Forelimb muscle (tissue), 1 donor: Measurements from ENCODE around the gene RFTN1. TPM values are rescaled to one million over a fixed set of nuclear protein-coding genes. Genes with fewer than 3 reads are reported as not detected.

Experiments
- DNase-seq: peaks from one replicate; pipeline ENCODE4 v3.0.0-alpha.2; 2013; ENCODE audit warnings: low read depth
- polyA plus RNA-seq: library from polyadenylated mRNA; unstranded; fragments of 120-200 nt; gene quantifications from one replicate; pipeline ENCODE4 v1.2.1, GENCODE V29; 2013; ENCODE audit not compliant: insufficient read length

RFTN1 gene, protein sequence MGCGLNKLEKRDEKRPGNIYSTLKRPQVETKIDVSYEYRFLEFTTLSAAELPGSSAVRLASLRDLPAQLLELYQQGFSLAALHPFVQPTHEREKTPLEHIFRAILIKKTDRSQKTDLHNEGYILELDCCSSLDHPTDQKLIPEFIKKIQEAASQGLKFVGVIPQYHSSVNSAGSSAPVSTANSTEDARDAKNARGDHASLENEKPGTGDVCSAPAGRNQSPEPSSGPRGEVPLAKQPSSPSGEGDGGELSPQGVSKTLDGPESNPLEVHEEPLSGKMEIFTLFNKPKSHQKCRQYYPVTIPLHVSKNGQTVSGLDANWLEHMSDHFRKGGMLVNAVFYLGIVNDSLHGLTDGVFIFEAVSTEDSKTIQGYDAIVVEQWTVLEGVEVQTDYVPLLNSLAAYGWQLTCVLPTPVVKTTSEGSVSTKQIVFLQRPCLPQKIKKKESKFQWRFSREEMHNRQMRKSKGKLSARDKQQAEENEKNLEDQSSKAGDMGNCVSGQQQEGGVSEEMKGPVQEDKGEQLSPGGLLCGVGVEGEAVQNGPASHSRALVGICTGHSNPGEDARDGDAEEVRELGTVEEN
- 12.1 TPM for polyA plus RNA-seq

DNA sequence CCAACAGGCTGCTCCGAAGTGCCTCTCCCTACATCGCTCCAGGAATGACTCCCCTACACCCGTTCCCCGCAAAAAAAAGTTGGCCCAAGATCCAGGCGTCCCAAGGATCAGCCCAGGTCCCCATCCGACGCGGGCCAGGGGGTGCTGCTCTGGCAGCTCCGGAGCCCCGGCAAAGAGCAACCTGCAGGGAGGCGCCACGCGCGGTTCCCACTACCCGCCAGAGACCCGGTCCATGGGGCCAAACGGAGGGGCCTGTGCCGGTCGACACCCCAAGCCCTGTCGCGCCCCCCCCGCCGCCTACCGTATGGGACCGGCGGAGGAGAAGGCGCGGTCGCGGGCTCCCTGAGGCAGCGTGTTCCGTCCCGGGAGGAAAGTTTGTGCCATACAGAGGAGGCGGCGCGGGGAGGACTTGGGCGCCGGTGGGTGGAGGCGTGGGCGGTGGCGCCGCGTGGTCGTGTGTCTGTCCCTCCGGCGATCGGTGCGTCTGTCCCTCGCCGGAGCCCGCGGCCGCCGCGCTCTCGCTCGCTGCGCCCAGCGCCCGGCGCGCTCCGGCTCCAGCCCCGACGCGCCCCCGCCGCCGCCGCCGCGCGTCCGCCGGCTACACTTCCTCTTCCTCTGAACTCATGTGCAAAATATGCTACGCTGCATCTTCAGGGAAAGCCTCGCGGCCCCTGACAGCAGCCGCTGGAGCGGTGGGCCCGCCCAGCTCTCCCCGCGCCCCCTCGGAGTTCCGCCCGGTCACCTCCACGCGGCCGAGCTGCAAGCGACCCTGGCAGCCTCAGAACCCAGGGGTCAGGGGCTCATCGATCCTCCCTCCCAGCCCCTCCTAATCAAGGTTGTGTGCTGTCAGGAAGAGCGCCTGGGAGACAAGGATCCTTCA lies at the start of gene RFTN1:
TSS of gene RFTN1 (minus strand) at position 559 of the 880 bp plus-strand sequence. CDS start 19,830 bp downstream, outside the sequence.
- DNase-seq = no peak

DNA sequence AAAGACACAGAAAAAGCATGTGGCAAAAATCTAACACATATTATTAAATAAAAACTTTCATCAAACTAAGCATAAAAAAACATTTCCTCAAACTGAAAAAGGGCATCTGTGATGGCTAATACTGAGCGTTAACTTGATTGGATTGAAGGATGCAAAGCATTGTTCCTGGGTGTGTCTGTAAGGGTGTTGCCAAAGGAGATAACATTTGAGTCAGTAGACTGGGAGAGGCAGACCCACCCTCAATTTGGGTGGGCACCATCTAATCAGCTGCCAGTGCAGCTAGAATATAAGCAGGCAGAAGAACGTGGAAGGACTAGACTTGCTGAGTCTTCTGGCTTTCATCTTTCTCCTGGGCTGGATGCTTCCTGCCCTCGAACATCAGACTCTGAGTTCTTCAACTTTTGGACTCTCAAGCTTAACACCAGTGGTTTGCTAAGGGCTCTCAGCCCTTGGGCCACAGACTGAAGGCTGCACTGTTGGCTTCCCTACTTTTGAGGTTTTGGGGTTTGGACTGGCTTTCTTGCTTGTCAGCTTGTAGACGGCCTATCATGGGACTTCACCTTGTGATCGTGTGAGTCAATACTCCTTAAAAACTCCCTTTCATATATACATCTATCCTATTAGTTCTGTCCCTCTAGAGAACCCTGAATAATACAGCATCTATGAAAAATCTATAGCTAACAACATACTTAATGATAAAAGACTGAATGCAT lies 46.3 kb upstream of the RFTN1 start:
- no peak for DNase-seq

DNA sequence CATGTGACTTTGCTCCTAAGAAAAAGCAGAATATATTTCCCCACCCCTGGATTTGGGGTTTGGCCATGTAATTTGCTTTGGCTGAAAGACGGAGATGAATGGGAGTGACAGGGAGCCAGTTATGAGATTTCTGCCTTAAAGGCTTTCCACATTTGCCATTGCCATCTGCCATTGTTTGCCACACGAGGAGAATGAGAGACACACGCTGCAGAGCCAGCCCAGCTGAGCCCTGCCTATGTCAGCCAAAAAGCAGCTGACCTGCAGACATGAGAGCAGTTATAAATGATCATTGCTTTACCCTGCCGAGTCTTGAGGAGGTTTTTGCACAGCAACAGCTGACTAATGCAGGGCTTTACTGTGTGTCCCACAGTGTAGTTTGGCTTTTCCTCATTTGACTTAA lies 40.6 kb upstream of the RFTN1 start:
- DNase-seq = no peak

DNA sequence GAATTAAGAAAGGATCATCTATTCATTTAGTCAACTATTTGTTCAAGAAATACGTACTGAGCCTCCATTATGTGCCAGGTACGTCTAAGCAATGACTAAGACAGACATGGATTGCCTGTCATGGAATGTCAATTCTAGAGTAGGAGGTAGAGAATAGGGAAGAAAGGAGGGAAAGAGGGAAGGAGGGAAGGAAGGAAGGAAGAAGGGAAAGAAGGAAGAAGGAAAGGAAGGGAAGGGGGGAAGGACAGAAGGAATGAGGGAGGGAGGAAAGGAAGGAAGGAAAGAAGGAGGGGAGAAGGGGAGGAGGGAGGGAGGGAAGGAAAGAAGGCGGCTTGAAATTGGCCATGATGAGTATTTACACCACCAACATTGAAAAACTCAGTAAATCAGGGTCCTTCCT lies 39.3 kb upstream of the RFTN1 start:
- DNase-seq = no peak

DNA sequence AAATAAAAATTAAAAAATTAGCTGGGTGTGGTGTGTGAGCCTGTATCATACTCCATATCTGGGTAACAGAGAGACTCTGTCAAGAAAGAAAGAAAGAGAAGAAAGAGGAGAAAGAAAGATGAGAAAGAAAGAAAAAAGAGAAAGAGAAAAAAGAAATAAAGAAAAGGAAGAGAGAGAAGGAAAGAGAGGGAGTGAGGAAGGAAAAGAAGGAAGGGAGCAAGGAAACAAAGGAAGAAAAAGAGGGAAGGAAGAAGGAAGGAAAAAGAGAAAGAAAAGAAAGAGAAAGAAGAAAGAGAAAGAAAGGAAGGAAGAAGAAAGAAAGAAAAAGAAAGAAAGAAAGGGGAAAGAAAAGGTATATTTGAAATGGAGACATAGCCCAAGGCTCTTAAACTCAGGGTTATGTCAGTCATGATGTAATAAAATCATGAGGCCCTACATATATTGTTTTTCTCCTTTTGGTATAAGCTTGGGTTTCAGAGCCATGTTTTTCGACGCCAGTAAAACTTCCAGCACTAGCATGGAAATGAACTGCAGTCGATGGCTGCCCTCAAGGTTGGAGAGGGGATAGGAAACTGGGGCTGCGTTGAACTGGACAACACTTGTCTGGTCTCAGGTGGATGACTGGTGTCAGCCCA lies 38.0 kb upstream of the RFTN1 start:
- no peak for DNase-seq

DNA sequence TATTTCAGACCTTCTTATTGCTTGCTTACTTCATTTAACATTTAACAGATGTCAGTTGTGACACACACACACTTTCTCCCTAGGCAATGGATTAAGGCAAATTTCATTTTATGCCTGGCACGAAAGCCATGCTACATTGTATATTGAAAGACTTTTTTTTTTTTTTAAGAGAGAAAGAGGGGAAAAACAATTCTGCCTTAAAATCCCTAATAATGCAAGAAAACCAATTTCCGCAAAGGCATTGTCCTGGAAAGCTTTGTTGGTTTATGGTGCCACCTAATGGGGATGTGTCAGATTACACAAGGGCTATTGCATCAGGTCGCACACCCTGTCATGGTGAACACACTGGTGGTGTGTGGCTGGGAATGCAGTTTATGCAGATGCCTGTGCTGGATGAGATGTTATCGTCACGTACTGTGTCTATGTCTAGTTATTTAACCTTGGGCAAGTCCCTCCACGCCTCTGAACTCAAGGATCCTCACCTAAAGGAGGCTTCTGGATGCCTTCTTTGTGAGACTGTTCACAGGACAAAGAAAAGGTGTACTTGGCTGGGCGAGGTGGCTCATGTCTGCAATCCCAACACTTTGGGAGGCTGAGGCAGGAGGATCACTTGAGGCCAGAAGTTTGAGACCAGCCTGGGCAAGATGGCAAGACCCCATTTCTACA lies 37.3 kb upstream of the RFTN1 start:
- peak; percentile 84 for DNase-seq

DNA sequence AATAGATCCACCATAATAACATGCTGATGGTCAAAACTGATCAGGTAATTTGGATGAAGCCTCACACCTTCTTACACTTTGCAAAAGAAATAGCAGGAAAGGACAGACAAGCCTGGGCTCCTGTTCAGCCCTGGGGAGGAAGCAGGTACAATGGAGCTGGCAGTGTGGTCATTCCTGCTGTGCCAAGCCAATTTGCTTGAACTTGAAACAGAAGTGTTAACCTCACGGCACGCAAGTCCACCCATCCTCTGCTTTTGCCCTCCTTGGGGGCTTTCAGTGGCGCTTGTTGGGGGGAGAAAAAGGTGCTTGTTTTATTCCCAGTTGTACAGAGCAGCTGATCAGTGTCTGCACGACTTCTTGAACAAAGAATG lies 36.8 kb upstream of the RFTN1 start:
- DNase-seq = no peak

DNA sequence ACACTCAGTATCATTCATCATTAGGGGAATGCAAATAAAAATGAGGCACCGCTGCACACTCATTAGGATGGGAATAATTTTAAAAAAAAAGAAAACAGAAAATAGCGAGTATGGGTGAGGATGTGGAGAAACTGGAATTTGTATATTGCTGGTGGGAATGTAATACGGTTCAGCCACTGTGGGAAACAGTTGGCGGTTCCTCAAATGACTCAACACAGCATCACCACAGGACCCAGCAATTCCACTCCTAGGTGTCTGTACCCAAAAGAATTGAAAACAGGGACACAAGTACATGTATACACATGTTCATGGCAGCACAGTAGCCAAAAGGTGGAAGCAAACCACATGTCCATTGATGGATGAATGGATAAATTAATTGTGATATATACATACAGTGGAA lies 35.2 kb upstream of the RFTN1 start:
- DNase-seq = no peak

DNA sequence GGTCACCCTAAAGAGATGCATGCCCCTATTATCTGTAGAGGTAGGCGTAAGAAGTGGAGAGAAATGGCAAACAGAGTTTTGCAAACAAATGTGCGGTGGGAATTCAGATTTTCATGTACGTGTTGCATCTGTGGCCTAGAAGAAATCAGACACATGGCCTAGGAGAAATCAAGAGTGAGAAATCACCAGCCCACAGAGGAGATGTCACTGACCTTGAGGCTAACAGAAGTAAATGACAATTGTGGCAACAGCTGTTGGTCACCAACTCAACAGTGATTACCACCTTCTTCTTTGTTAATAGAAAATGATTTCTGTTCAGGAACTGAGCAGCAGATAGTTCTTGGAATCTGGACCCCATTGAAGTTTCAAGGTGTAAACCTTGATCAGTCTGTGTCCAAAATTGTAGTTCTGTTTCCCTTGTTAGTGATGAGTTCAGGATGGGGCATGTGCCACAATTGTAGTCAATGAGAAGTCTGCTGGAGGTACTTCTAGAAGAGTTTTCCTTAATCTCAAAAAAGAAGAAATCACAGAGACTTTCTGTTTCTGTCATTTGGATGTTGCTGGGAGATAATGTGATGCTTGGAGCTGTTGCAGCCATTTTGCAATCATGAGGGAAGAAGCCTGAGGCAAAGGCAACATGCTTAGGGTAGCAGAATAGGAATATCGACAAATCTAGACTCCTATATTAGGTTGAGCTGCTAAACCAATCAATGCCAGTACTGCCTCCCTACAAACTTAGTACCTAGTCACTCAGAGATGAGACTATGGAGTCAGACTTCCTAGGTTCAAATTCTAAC lies 34.3 kb upstream of the RFTN1 start:
- no peak for DNase-seq

DNA sequence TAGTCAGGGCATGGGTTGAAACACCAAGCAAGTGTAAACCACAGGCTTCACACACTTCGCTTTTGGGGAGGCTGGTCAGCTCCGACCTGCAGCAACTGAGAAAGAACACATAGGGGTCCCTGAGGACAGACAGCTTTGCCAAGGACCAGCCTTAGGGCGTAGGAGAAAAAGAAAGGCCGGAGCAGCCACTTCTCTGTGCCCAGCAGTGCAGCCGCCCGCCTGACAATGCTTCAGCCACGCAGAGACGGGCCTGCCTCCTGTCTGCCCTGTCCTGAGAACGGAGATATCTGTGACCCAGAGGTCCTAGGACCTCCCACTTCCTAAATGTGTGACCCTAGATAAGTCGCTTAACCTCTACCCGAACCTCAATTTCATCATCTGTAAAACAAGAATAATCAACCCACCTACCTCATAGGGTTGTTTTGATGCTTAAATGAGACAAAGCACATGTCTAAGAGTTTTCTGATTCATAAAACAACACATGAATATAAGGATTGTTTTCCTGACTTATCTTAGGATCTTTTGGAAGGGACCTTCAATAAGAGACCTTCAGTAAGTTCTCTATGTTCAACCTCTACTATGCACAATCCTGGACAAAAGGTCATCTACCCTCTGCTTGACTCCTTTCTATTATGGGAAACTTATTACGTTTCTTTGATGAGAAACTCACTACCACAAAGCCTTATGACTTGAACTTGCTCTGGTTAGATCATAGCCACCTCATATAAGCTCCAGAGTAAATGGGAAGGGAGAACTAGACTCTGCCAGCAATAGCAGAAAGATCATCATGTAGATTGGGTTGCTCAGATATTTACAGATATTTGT lies 32.9 kb upstream of the RFTN1 start:
- no peak for DNase-seq

DNA sequence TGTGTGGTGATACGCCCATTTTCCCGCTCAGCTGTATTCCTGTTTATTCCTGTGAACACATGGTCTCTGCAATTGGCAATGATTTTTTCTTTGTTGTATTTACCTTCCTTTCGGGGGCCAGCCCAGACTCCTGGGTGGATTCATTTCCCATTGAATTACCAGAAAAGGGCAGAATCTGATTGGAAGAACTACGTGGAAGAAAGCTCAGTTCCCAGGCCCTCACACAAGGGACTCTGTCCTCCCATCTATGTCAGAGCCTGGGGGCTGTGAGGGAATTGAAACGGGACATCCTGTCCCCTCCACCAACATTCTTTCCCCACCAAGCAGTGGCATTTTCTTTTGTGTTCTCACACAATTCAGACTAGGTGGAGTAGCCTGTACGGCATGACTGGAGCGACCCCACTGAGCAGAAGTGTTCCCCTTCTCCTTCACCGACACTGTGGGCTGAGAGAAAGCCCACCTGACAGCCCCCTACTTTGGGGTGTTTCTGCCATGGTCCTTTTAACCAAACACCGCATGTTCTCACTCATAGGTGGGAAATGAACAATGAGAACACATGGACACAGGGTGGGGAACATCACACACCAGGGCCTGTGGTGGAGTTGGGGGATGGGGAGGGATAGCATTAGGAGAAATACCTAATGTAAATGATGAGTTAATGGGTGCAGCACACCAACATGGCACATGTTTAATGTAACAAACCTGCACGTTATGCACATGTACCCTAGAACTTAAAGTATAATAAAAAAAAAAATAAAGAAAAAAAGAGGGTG lies 32.1 kb upstream of the RFTN1 start:
- no peak for DNase-seq

DNA sequence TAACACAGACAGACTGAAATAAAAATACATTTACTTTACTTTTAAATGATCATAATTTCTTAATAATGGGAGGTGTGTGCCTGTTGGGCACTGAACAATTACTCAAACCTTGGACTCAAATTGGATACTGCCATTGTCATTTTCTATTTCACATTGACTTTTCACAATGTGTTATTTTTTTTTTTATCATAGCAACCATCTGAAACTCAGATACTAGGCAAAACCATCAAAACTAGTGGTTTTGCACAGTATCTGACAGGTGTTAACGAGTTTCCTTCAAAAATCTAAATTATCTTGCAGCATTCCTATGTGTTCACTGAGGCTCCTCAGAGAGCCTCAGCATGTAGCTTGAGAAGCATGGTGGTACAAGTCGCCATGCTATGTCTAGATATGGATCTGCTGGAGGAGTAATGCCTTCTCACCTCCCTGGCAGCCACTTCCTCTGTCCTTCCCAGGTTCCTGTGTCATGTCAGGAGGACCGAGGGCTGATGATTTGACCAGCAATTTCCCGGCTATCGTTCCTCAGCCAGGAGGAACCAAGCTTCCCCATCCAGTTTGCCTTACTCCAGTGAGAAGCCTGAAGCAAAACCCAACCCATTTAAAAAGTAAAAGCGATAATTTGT lies 29.9 kb upstream of the RFTN1 start:
- no peak for DNase-seq

DNA sequence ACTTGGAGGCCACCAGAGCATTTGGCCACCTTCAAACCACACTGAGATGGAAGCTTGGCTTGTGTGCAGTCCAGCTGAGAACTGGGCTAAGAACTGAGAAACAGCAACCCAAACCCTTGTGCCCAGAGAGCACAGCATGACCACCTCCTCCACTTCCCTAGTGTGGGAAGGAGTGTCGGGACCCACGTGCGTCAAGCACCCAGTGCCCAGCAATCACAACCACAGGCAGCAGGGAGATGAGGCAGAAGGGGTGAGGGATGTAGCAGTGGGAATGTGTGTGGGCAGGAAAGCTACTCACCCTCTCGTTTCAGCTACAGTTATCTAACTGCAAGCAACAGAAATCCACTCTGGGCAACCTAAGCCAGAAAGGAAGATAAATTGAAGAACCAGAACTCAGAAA lies 25.0 kb upstream of the RFTN1 start:
- no peak for DNase-seq

DNA sequence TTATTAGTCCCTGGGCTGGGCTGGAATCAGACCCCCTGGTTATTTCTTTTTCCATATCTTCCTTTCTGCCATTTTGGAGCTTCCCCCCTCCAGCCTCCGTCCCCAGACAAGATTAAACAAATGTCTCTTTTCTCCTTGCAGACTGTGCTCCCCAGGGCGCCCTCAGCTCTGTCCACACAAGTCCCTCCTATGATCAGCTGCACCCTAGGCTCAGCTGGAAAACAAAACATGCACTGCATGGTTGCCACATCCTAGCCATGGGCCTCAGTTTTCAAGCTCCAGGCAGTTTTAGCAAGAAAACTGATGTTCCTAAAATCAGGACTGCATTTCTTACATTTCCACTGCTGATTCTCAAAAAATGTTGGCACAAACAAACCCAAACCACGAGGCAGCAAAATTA lies 23.5 kb upstream of the RFTN1 start:
- DNase-seq = no peak

DNA sequence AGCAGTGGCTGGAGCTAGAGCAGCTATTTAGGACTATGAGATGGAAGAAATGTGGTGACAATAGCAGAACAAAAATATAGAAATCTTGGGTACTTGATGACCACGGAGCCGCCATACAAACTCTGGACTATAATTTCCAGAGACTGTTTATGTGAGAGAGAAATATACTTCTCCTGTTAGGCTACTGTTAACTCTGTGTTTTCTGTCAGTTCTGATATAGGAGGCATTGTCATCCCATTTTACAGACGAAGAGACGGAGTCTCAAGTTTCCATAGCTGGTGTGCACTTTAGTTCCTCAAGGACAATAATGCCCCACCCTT lies 22.8 kb upstream of the RFTN1 start:
- no peak for DNase-seq

DNA sequence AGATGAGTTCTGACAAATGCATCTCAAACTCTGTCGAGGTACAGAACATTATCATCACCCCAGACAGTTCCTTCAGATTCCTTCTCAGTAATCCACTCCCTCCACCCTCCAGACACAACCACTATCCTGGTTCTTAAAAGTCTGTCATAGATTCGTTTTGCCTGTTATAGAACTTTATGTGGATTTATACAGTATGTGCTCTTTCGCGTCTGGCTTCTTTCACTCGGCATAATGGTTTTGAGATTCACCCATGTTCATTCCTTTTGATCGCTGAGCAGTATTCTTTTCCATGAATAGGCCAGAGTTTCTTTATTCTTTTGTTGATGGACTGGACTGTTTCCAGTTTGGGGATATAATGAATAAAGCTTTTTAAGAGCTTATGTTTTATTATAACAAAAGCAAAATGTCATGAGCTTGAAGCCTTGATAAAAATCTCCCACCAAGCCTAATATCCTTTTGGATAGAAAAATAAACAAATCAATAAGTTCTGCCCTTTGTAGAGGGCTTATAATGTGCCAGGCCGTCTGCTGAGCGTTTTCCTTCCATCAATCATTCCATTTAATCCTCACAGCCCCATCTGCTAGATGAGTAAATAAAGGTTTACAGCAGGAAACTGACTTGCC lies 21.3 kb upstream of the RFTN1 start:
- no peak for DNase-seq

DNA sequence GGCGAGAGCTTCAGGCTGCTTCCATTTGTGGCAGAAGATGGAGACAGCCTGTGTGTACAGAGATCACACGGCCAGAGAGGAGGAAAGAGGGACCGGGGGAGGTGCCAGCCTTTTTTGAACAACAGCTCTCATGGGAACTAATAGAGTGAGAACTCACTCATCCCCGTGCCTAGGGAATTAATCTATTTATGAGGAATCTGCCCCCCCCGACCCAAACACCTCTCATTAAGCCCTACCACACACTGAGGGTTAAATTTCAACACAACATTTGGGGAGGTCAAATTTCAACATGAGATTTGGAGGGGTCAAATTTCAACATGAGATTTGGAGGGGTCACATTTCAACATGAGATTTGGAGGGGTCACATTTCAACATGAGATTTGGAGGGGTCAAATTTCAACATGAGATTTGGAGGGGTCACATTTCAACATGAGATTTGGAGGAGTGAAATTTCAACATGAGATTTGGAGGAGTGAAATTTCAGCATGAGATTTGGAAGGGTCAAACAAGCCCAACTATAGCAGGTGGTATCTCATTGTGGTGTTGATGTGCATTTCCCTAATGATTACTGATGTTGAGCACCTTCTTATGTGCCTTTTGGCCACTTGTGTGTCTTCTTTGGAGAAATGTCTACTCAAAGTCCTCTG lies 20.6 kb upstream of the RFTN1 start:
- DNase-seq = no peak
